ENCODE results near the gene E2F1.
"Not testable (repeated sequence)": the region's sequence is repeated elsewhere in the genome, so short reads cannot be mapped to it uniquely, and the experiment has no call there.

Gene E2F1

GRCh38 chr20:33635341-33635740 is 50.8 kb downstream of the E2F1 start:
- WGBS (ENCODE audit: insufficient coverage), result 91% methylated on average over 1 of the region's 3 CpGs
- Histone ChIP-seq H3K27ac (ENCODE audit: insufficient read depth in 1 of 2, low read depth in 1 of 2, low read length in 2 of 2, poor library complexity in 1 of 2, severe bottlenecking in 2 of 2) (no peak overlapping the region), H3K27me3 (replicated peaks in 2 of 5; ENCODE audit: control insufficient read depth in 4 of 5, insufficient read depth in 5 of 5, low read length in 4 of 5) (no peaks in the 10 kb centered on the region), H3K9me3 (ENCODE audit: control extremely low read depth in 1 of 5, control insufficient read depth in 4 of 5, insufficient read depth in 2 of 5, low read depth in 1 of 5, low read length in 4 of 5) (no peaks in the 10 kb centered on the region), H3K4me3 (ENCODE audit: control insufficient read depth in 1 of 7, extremely low read depth in 1 of 7, insufficient read depth in 4 of 7, low read depth in 2 of 7, low read length in 6 of 7) (no peak overlapping the region), H3K4me1 (ENCODE audit: control extremely low read depth in 1 of 4, control insufficient read depth in 4 of 4, insufficient read depth in 4 of 4, low read length in 3 of 4) (peaks cover 0 to 3% (median 0%) of the 10 kb centered on the region in 4 experiments), H3K36me3 (ENCODE audit: control insufficient read depth in 4 of 4, insufficient read depth in 4 of 4, low read length in 3 of 4) (peaks cover 10 to 48% (median 40%) of the 10 kb centered on the region in 4 experiments)
- ChIA-PET POLR2A (no interaction called here), CTCF (no interaction called here)
- DNase-seq, result no peak

GRCh38 chr20:33631910-33632309 is 54.3 kb downstream of the E2F1 start:
- CTCF ChIA-PET; H3K27ac ChIP-seq (ENCODE audit: insufficient read depth in 1 of 2, low read depth in 1 of 2, low read length in 2 of 2, poor library complexity in 1 of 2, severe bottlenecking in 2 of 2); H3K4me1 ChIP-seq (ENCODE audit: control extremely low read depth in 1 of 4, control insufficient read depth in 4 of 4, insufficient read depth in 4 of 4, low read length in 3 of 4); H3K9me3 ChIP-seq (ENCODE audit: control extremely low read depth in 1 of 5, control insufficient read depth in 4 of 5, insufficient read depth in 2 of 5, low read depth in 1 of 5, low read length in 4 of 5); DNase-seq; H3K4me3 ChIP-seq (ENCODE audit: control insufficient read depth in 1 of 7, extremely low read depth in 1 of 7, insufficient read depth in 4 of 7, low read depth in 2 of 7, low read length in 6 of 7); H3K27me3 ChIP-seq (replicated peaks in 2 of 5; ENCODE audit: control insufficient read depth in 4 of 5, insufficient read depth in 5 of 5, low read length in 4 of 5): not testable (repeated sequence)
- 93% methylated on average over 4 of the region's 4 CpGs for WGBS (ENCODE audit: insufficient coverage)
- peaks cover 6 to 52% (median 36%) of the 10 kb centered on the region in 4 experiments for H3K36me3 ChIP-seq (ENCODE audit: control insufficient read depth in 4 of 4, insufficient read depth in 4 of 4, low read length in 3 of 4)
- POLR2A ChIA-PET, result interaction anchor here (0.8 kb wide), 1 partner anchor 73 kb away, joined by 3 read pairs; no protein-coding TSS in a partner anchor

- no peak for DNase-seq
- ChIA-PET POLR2A (no interaction called here), CTCF (interaction anchor here (0.8 kb wide), 1 partner anchor 34 kb away, joined by 3 read pairs; no protein-coding TSS in a partner anchor)
- Histone ChIP-seq H3K27ac (ENCODE audit: insufficient read depth in 1 of 2, low read depth in 1 of 2, low read length in 2 of 2, poor library complexity in 1 of 2, severe bottlenecking in 2 of 2) (peak overlapping the region in 1 of 2 experiments; percentile 4), H3K4me1 (ENCODE audit: control extremely low read depth in 1 of 4, control insufficient read depth in 4 of 4, insufficient read depth in 4 of 4, low read length in 3 of 4) (peaks cover 0 to 3% (median 0%) of the 10 kb centered on the region in 4 experiments), H3K4me3 (ENCODE audit: control insufficient read depth in 1 of 7, extremely low read depth in 1 of 7, insufficient read depth in 4 of 7, low read depth in 2 of 7, low read length in 6 of 7) (no peak overlapping the region), H3K9me3 (ENCODE audit: control extremely low read depth in 1 of 5, control insufficient read depth in 4 of 5, insufficient read depth in 2 of 5, low read depth in 1 of 5, low read length in 4 of 5) (no peaks in the 10 kb centered on the region), H3K36me3 (ENCODE audit: control insufficient read depth in 4 of 4, insufficient read depth in 4 of 4, low read length in 3 of 4) (peaks cover 4 to 58% (median 35%) of the 10 kb centered on the region in 4 experiments), H3K27me3 (replicated peaks in 2 of 5; ENCODE audit: control insufficient read depth in 4 of 5, insufficient read depth in 5 of 5, low read length in 4 of 5) (no peaks in the 10 kb centered on the region)
- WGBS (ENCODE audit: insufficient coverage), result 100% methylated on average over 4 of the region's 4 CpGs
These were observed 55.7 kb downstream of the E2F1 start for GRCh38 chr20:33630507-33630906.

- Histone ChIP-seq H3K4me1 (ENCODE audit: control extremely low read depth in 1 of 4, control insufficient read depth in 4 of 4, insufficient read depth in 4 of 4, low read length in 3 of 4) (peaks cover 0 to 3% (median 0%) of the 10 kb centered on the region in 4 experiments), H3K9me3 (ENCODE audit: control extremely low read depth in 1 of 5, control insufficient read depth in 4 of 5, insufficient read depth in 2 of 5, low read depth in 1 of 5, low read length in 4 of 5) (no peaks in the 10 kb centered on the region), H3K36me3 (ENCODE audit: control insufficient read depth in 4 of 4, insufficient read depth in 4 of 4, low read length in 3 of 4) (peaks cover 4 to 63% (median 36%) of the 10 kb centered on the region in 4 experiments), H3K27ac (ENCODE audit: insufficient read depth in 1 of 2, low read depth in 1 of 2, low read length in 2 of 2, poor library complexity in 1 of 2, severe bottlenecking in 2 of 2) (no peak overlapping the region), H3K4me3 (ENCODE audit: control insufficient read depth in 1 of 7, extremely low read depth in 1 of 7, insufficient read depth in 4 of 7, low read depth in 2 of 7, low read length in 6 of 7) (no peak overlapping the region), H3K27me3 (replicated peaks in 2 of 5; ENCODE audit: control insufficient read depth in 4 of 5, insufficient read depth in 5 of 5, low read length in 4 of 5) (no peaks in the 10 kb centered on the region)
- 100% methylated on average over 2 of the region's 5 CpGs for WGBS (ENCODE audit: insufficient coverage)
- ChIA-PET POLR2A (no interaction called here), CTCF (no interaction called here)
- DNase-seq, result no peak
These were observed 56.2 kb downstream of the E2F1 start for GRCh38 chr20:33629979-33630378.

GRCh38 chr20:33629533-33629932 is 56.7 kb downstream of the E2F1 start:
- H3K4me3 ChIP-seq (ENCODE audit: control insufficient read depth in 1 of 7, extremely low read depth in 1 of 7, insufficient read depth in 4 of 7, low read depth in 2 of 7, low read length in 6 of 7), result no peak overlapping the region
- H3K4me1 ChIP-seq (ENCODE audit: control extremely low read depth in 1 of 4, control insufficient read depth in 4 of 4, insufficient read depth in 4 of 4, low read length in 3 of 4), result peaks cover 0 to 3% (median 0%) of the 10 kb centered on the region in 4 experiments
- no peak overlapping the region for H3K27ac ChIP-seq (ENCODE audit: insufficient read depth in 1 of 2, low read depth in 1 of 2, low read length in 2 of 2, poor library complexity in 1 of 2, severe bottlenecking in 2 of 2)
- WGBS (ENCODE audit: insufficient coverage), result 99% methylated on average over 10 of the region's 10 CpGs
- H3K27me3 ChIP-seq (replicated peaks in 2 of 5; ENCODE audit: control insufficient read depth in 4 of 5, insufficient read depth in 5 of 5, low read length in 4 of 5), result no peaks in the 10 kb centered on the region
- CTCF ChIA-PET, result no interaction called here
- no peak for DNase-seq
- H3K9me3 ChIP-seq (ENCODE audit: control extremely low read depth in 1 of 5, control insufficient read depth in 4 of 5, insufficient read depth in 2 of 5, low read depth in 1 of 5, low read length in 4 of 5), result no peaks in the 10 kb centered on the region
- peaks cover 8 to 67% (median 39%) of the 10 kb centered on the region in 4 experiments for H3K36me3 ChIP-seq (ENCODE audit: control insufficient read depth in 4 of 4, insufficient read depth in 4 of 4, low read length in 3 of 4)
- POLR2A ChIA-PET, result no interaction called here

- Histone ChIP-seq H3K9me3 (ENCODE audit: control extremely low read depth in 1 of 5, control insufficient read depth in 4 of 5, insufficient read depth in 2 of 5, low read depth in 1 of 5, low read length in 4 of 5) (no peaks in the 10 kb centered on the region), H3K4me1 (ENCODE audit: control extremely low read depth in 1 of 4, control insufficient read depth in 4 of 4, insufficient read depth in 4 of 4, low read length in 3 of 4) (no peaks in the 10 kb centered on the region), H3K4me3 (ENCODE audit: control insufficient read depth in 1 of 7, extremely low read depth in 1 of 7, insufficient read depth in 4 of 7, low read depth in 2 of 7, low read length in 6 of 7) (no peak overlapping the region), H3K36me3 (ENCODE audit: control insufficient read depth in 4 of 4, insufficient read depth in 4 of 4, low read length in 3 of 4) (peaks cover 10 to 75% (median 45%) of the 10 kb centered on the region in 4 experiments), H3K27ac (ENCODE audit: insufficient read depth in 1 of 2, low read depth in 1 of 2, low read length in 2 of 2, poor library complexity in 1 of 2, severe bottlenecking in 2 of 2) (no peak overlapping the region), H3K27me3 (replicated peaks in 2 of 5; ENCODE audit: control insufficient read depth in 4 of 5, insufficient read depth in 5 of 5, low read length in 4 of 5) (no peaks in the 10 kb centered on the region)
- no peak for DNase-seq
- POLR2A ChIA-PET, result no interaction called here
- 100% methylated on average over 2 of the region's 4 CpGs for WGBS (ENCODE audit: insufficient coverage)
- CTCF ChIA-PET, result interaction anchor here (1.2 kb wide), 1 partner anchor 23 kb away, joined by 3 read pairs; no protein-coding TSS in a partner anchor
These were observed 58.5 kb downstream of the E2F1 start for GRCh38 chr20:33627577-33628216.

- DNase-seq, result no peak
- POLR2A ChIA-PET, result no interaction called here
- Histone ChIP-seq H3K9me3 (ENCODE audit: control extremely low read depth in 1 of 5, control insufficient read depth in 4 of 5, insufficient read depth in 2 of 5, low read depth in 1 of 5, low read length in 4 of 5) (no peaks in the 10 kb centered on the region), H3K36me3 (ENCODE audit: control insufficient read depth in 4 of 4, insufficient read depth in 4 of 4, low read length in 3 of 4) (peaks cover 10 to 64% (median 42%) of the 10 kb centered on the region in 4 experiments), H3K4me1 (ENCODE audit: control extremely low read depth in 1 of 4, control insufficient read depth in 4 of 4, insufficient read depth in 4 of 4, low read length in 3 of 4) (no peaks in the 10 kb centered on the region), H3K27ac (ENCODE audit: insufficient read depth in 1 of 2, low read depth in 1 of 2, low read length in 2 of 2, poor library complexity in 1 of 2, severe bottlenecking in 2 of 2) (no peak overlapping the region), H3K4me3 (ENCODE audit: control insufficient read depth in 1 of 7, extremely low read depth in 1 of 7, insufficient read depth in 4 of 7, low read depth in 2 of 7, low read length in 6 of 7) (no peak overlapping the region), H3K27me3 (replicated peaks in 2 of 5; ENCODE audit: control insufficient read depth in 4 of 5, insufficient read depth in 5 of 5, low read length in 4 of 5) (no peaks in the 10 kb centered on the region)
- 100% methylated on average over 3 of the region's 4 CpGs for WGBS (ENCODE audit: insufficient coverage)
- CTCF ChIA-PET, result no interaction called here
These were observed 60.0 kb downstream of the E2F1 start for GRCh38 chr20:33626190-33626589.

All from common myeloid progenitor, CD34-positive (primary cell).